ENCODE measurements around the gene LRPPRC.

- no peak for TF ChIP-seq CTCF (IDR thresholded peaks at IDR 0.05 in 4 of 5, conservative IDR thresholded peaks at IDR 0.05 in 1 of 5)
- TF ChIP-seq POLR2A (IDR thresholded peaks at IDR 0.05): no peak
Measured at GRCh38 chr2:43937269-43937820, 58.4 kb downstream of the LRPPRC start.

Data from gastrocnemius medialis (tissue), 4 donors.